ENCODE data around the gene SMAD3. TPM values are rescaled to one million over a fixed set of nuclear protein-coding genes. Genes with fewer than 3 reads are reported as not detected.
A peak's percentile ranks its signal among the peaks of the same experiment; 100 is the strongest.
"Not testable (repeated sequence)": the region's sequence is repeated elsewhere in the genome, so short reads cannot be mapped to it uniquely, and the experiment has no call there.

The SMAD3 gene
- 10 to 100 TPM; 24.8 to 51.5 TPM for polyA plus RNA-seq

GRCh38 chr15:67065531-67066005 is at the start of gene SMAD3:
Gene SMAD3 (plus strand): TSS chr15:67065602. CDS start chr15:67066155, 553 bp downstream.
- 0% methylated on average over 37 to 63 of the region's 63 CpGs for WGBS, 2 donors
- H3K4me3 ChIP-seq (ENCODE audit: low read depth in 1 of 2, low read length in 2 of 2), result peak within 1 kb of the TSS; percentile 79 to 89
- H3K27me3 ChIP-seq (ENCODE audit: control insufficient read depth in 1 of 2, insufficient read depth in 2 of 2, low read length in 2 of 2), result no peaks in the 10 kb centered on the region
- H3K4me1 ChIP-seq (ENCODE audit: control insufficient read depth in 2 of 2, insufficient read depth in 2 of 2, low read length in 1 of 2), result peaks cover 2% of the 10 kb centered on the region in 2 donors
- H3K9me3 ChIP-seq (ENCODE audit: control insufficient read depth in 2 of 2, insufficient read depth in 1 of 2, low read depth in 1 of 2, low read length in 1 of 2), result no peaks in the 10 kb centered on the region
- peak within 1 kb of the TSS; percentile 88 to 91 for H3K27ac ChIP-seq (ENCODE audit: low read depth in 2 of 2, low read length in 1 of 2)
- no peaks in the 10 kb centered on the region for H3K36me3 ChIP-seq (ENCODE audit: control insufficient read depth in 2 of 2, insufficient read depth in 2 of 2, low read length in 1 of 2)

- WGBS, 2 donors, result 67 to 75% methylated on average over 4 of the region's 4 CpGs
- Histone ChIP-seq H3K36me3 (ENCODE audit: control insufficient read depth in 2 of 2, insufficient read depth in 2 of 2, low read length in 1 of 2) (no peaks in the 10 kb centered on the region), H3K27me3 (ENCODE audit: control insufficient read depth in 1 of 2, insufficient read depth in 2 of 2, low read length in 2 of 2) (no peaks in the 10 kb centered on the region)
Measured at GRCh38 chr15:67017311-67017710, 48.1 kb upstream of the SMAD3 start.

DNA sequence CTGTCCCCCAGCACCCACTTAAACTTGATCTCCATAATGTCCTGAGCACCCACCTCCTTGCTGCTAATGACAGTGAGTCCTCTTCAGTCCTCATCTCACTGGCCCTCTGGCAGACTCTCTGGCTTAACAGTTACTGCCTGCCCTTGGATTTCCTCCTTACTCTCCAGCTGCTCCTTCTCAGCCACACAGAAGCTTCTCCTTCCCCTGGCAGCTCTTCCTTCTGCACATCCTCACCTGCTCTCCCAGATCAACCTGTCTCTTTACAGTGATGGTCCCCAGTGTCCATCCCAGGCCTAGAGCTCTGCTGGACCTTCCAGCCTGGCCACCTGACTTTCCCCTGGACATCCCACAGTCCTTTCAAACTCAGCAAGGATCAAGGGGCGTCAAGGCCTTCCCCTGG is 47.4 kb upstream of the SMAD3 start:
- H3K27ac ChIP-seq (ENCODE audit: low read depth in 2 of 2, low read length in 1 of 2), result no peak overlapping the region
- H3K27me3 ChIP-seq (ENCODE audit: control insufficient read depth in 1 of 2, insufficient read depth in 2 of 2, low read length in 2 of 2), result no peaks in the 10 kb centered on the region
- H3K9me3 ChIP-seq (ENCODE audit: control insufficient read depth in 2 of 2, insufficient read depth in 1 of 2, low read depth in 1 of 2, low read length in 1 of 2), result no peaks in the 10 kb centered on the region
- no peak overlapping the region for H3K4me3 ChIP-seq (ENCODE audit: low read depth in 1 of 2, low read length in 2 of 2)
- WGBS, 2 donors, result 87% methylated on average over 1 of the region's 1 CpG
- H3K4me1 ChIP-seq (ENCODE audit: control insufficient read depth in 2 of 2, insufficient read depth in 2 of 2, low read length in 1 of 2), result peaks cover 0 to 4% of the 10 kb centered on the region in 2 donors
- no peaks in the 10 kb centered on the region for H3K36me3 ChIP-seq (ENCODE audit: control insufficient read depth in 2 of 2, insufficient read depth in 2 of 2, low read length in 1 of 2)

More at GRCh38 chr15:67017311-67017710, 48.1 kb upstream of the SMAD3 start:
- H3K27ac ChIP-seq (ENCODE audit: low read depth in 2 of 2, low read length in 1 of 2), result no peak overlapping the region
- no peaks in the 10 kb centered on the region for H3K9me3 ChIP-seq (ENCODE audit: control insufficient read depth in 2 of 2, insufficient read depth in 1 of 2, low read depth in 1 of 2, low read length in 1 of 2)
- no peak overlapping the region for H3K4me3 ChIP-seq (ENCODE audit: low read depth in 1 of 2, low read length in 2 of 2)
- peaks cover 0 to 4% of the 10 kb centered on the region in 2 donors for H3K4me1 ChIP-seq (ENCODE audit: control insufficient read depth in 2 of 2, insufficient read depth in 2 of 2, low read length in 1 of 2)

DNA sequence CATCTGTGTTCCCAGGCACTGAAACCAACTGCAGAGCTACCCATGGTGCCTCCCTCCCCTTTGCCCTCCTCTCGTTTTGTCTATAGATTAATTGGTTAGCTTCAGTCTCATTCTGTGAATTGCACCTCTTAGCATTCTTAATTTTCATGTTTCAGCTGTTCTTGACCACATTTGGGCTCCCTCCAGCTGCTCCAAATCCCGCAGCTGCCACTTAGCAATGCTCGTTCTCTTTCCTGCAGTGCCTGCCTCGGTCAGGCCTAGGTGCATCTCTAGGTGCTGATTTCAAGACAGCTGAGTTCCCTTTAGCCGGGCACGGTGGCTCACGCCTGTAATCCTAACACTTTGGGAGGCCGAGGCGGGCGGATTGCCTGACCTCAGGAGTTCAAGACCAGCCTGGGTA is 47.0 kb upstream of the SMAD3 start:
- H3K4me1 ChIP-seq (ENCODE audit: control insufficient read depth in 2 of 2, insufficient read depth in 2 of 2, low read length in 1 of 2), result peaks cover 0 to 7% of the 10 kb centered on the region in 2 donors
- H3K9me3 ChIP-seq (ENCODE audit: control insufficient read depth in 2 of 2, insufficient read depth in 1 of 2, low read depth in 1 of 2, low read length in 1 of 2), result no peaks in the 10 kb centered on the region
- 85 to 92% methylated on average over 10 of the region's 10 CpGs for WGBS, 2 donors
- H3K4me3 ChIP-seq (ENCODE audit: low read depth in 1 of 2, low read length in 2 of 2), result no peak overlapping the region
- no peak overlapping the region for H3K27ac ChIP-seq (ENCODE audit: low read depth in 2 of 2, low read length in 1 of 2)
- no peaks in the 10 kb centered on the region for H3K36me3 ChIP-seq (ENCODE audit: control insufficient read depth in 2 of 2, insufficient read depth in 2 of 2, low read length in 1 of 2)
- no peaks in the 10 kb centered on the region for H3K27me3 ChIP-seq (ENCODE audit: control insufficient read depth in 1 of 2, insufficient read depth in 2 of 2, low read length in 2 of 2)

GRCh38 chr15:67019069-67019468 is 46.3 kb upstream of the SMAD3 start:
- 90 to 95% methylated on average over 5 of the region's 5 CpGs for WGBS, 2 donors
- H3K27me3 ChIP-seq (ENCODE audit: control insufficient read depth in 1 of 2, insufficient read depth in 2 of 2, low read length in 2 of 2), result no peaks in the 10 kb centered on the region
- no peaks in the 10 kb centered on the region for H3K36me3 ChIP-seq (ENCODE audit: control insufficient read depth in 2 of 2, insufficient read depth in 2 of 2, low read length in 1 of 2)
- no peak overlapping the region for H3K27ac ChIP-seq (ENCODE audit: low read depth in 2 of 2, low read length in 1 of 2)
- no peak overlapping the region for H3K4me3 ChIP-seq (ENCODE audit: low read depth in 1 of 2, low read length in 2 of 2)
- H3K4me1 ChIP-seq (ENCODE audit: control insufficient read depth in 2 of 2, insufficient read depth in 2 of 2, low read length in 1 of 2), result peaks cover 6 to 13% of the 10 kb centered on the region in 2 donors
- H3K9me3 ChIP-seq (ENCODE audit: control insufficient read depth in 2 of 2, insufficient read depth in 1 of 2, low read depth in 1 of 2, low read length in 1 of 2), result no peaks in the 10 kb centered on the region

DNA sequence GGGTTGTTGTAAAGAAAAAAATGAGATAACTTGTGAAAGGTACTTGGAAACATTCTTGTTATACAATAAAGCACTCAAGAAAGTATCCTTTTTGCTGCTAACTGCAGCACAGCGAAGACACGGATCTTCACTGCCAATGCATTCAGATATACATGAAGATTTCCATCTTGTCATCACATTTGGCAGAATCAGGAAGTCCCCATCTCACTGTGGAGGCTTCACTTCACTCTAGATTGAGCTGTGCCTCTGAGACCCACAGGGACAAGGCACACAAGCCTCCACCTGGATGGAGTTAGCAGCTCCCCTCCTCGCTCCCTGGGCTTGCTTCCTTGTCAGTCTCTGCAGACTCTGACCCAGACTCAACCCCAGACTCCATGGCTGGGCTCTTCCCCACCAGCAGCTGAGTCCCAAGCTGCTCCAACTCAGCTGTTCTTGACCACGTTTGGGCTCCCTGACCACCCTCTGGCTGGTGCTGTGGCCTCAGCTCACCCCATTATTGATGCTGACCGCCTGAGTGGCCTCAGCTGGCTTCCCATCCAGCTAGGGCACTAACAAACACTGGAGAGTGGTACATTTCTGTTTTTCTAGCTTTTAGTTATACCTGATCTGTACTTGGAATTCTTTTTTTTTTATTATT is 45.4 kb upstream of the SMAD3 start:
- WGBS, 2 donors, result 70 to 73% methylated on average over 5 of the region's 5 CpGs
- Histone ChIP-seq H3K9me3 (ENCODE audit: control insufficient read depth in 2 of 2, insufficient read depth in 1 of 2, low read depth in 1 of 2, low read length in 1 of 2) (no peaks in the 10 kb centered on the region), H3K36me3 (ENCODE audit: control insufficient read depth in 2 of 2, insufficient read depth in 2 of 2, low read length in 1 of 2) (no peaks in the 10 kb centered on the region), H3K27ac (ENCODE audit: low read depth in 2 of 2, low read length in 1 of 2) (no peak overlapping the region), H3K4me1 (ENCODE audit: control insufficient read depth in 2 of 2, insufficient read depth in 2 of 2, low read length in 1 of 2) (peaks cover 7 to 17% of the 10 kb centered on the region in 2 donors), H3K4me3 (ENCODE audit: low read depth in 1 of 2, low read length in 2 of 2) (no peak overlapping the region), H3K27me3 (ENCODE audit: control insufficient read depth in 1 of 2, insufficient read depth in 2 of 2, low read length in 2 of 2) (no peaks in the 10 kb centered on the region)

DNA sequence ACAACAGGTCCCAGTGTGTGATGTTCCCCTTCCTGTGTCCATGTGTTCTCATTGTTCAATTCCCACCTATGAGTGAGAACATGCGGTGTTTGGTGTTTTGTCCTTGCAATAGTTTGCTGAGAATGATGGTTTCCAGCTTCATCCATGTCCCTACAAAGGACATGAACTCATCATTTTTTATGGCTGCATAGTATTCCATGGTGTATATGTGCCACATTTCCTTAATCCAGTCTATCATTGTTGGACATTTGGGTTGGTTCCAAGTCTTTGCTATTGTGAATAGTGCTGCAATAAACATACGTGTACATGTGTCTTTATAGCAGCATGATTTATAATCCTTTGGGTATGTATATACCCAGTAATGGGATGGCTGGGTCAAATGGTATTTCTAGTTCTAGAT is 44.7 kb upstream of the SMAD3 start:
- WGBS, 2 donors, result 68 to 84% methylated on average over 1 to 2 of the region's 2 CpGs
- H3K27ac ChIP-seq (ENCODE audit: low read depth in 2 of 2, low read length in 1 of 2), result not testable (repeated sequence)

DNA sequence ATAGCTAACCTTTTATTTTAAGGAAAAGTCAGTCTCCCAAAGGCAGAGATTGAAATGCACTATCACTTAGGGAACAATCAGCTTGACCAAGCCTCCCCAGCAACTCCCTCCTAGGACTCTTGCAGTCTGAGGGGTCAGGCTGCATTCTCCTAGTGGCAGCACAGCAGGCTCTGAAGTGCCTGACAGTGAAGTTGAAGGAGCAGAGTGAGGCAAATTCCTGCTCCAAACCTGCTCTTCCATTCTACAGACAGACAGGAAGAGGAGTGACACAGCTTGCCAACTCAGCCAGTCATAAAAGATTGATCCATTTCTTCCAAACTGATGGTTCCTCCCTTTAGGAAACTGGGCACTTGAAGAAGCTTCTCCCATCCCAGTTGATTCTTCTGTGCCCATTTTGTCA is 43.9 kb upstream of the SMAD3 start:
- H3K36me3 ChIP-seq (ENCODE audit: control insufficient read depth in 2 of 2, insufficient read depth in 2 of 2, low read length in 1 of 2), result no peaks in the 10 kb centered on the region
- H3K4me1 ChIP-seq (ENCODE audit: control insufficient read depth in 2 of 2, insufficient read depth in 2 of 2, low read length in 1 of 2), result peaks cover 7 to 17% of the 10 kb centered on the region in 2 donors
- H3K4me3 ChIP-seq (ENCODE audit: low read depth in 1 of 2, low read length in 2 of 2), result no peak overlapping the region
- no peaks in the 10 kb centered on the region for H3K9me3 ChIP-seq (ENCODE audit: control insufficient read depth in 2 of 2, insufficient read depth in 1 of 2, low read depth in 1 of 2, low read length in 1 of 2)
- H3K27me3 ChIP-seq (ENCODE audit: control insufficient read depth in 1 of 2, insufficient read depth in 2 of 2, low read length in 2 of 2), result no peaks in the 10 kb centered on the region
- no peak overlapping the region for H3K27ac ChIP-seq (ENCODE audit: low read depth in 2 of 2, low read length in 1 of 2)

More for the DNA sequence above, 44.7 kb upstream of the SMAD3 start:
- not testable (repeated sequence) for H3K9me3 ChIP-seq (ENCODE audit: control insufficient read depth in 2 of 2, insufficient read depth in 1 of 2, low read depth in 1 of 2, low read length in 1 of 2); H3K27me3 ChIP-seq (ENCODE audit: control insufficient read depth in 1 of 2, insufficient read depth in 2 of 2, low read length in 2 of 2); H3K4me3 ChIP-seq (ENCODE audit: low read depth in 1 of 2, low read length in 2 of 2); H3K36me3 ChIP-seq (ENCODE audit: control insufficient read depth in 2 of 2, insufficient read depth in 2 of 2, low read length in 1 of 2)
- H3K4me1 ChIP-seq (ENCODE audit: control insufficient read depth in 2 of 2, insufficient read depth in 2 of 2, low read length in 1 of 2), result peaks cover 7 to 17% of the 10 kb centered on the region in 2 donors

GRCh38 chr15:67022587-67023105 is 42.8 kb upstream of the SMAD3 start:
- Histone ChIP-seq H3K27me3 (ENCODE audit: control insufficient read depth in 1 of 2, insufficient read depth in 2 of 2, low read length in 2 of 2) (no peaks in the 10 kb centered on the region), H3K27ac (ENCODE audit: low read depth in 2 of 2, low read length in 1 of 2) (no peak overlapping the region), H3K4me1 (ENCODE audit: control insufficient read depth in 2 of 2, insufficient read depth in 2 of 2, low read length in 1 of 2) (peaks cover 7 to 17% of the 10 kb centered on the region in 2 donors), H3K9me3 (ENCODE audit: control insufficient read depth in 2 of 2, insufficient read depth in 1 of 2, low read depth in 1 of 2, low read length in 1 of 2) (no peaks in the 10 kb centered on the region), H3K36me3 (ENCODE audit: control insufficient read depth in 2 of 2, insufficient read depth in 2 of 2, low read length in 1 of 2) (no peaks in the 10 kb centered on the region), H3K4me3 (ENCODE audit: low read depth in 1 of 2, low read length in 2 of 2) (no peak overlapping the region)
